Measurements from ENCODE around the gene ZNF710. TPM values are rescaled to one million over a fixed set of nuclear protein-coding genes. Genes with fewer than 3 reads are reported as not detected.
"Not testable (repeated sequence)": the region's sequence is repeated elsewhere in the genome, so short reads cannot be mapped to it uniquely, and the experiment has no call there.

Gene ZNF710
- total RNA-seq, 1 donor from 2014 or later: 69.3 TPM

DNA sequence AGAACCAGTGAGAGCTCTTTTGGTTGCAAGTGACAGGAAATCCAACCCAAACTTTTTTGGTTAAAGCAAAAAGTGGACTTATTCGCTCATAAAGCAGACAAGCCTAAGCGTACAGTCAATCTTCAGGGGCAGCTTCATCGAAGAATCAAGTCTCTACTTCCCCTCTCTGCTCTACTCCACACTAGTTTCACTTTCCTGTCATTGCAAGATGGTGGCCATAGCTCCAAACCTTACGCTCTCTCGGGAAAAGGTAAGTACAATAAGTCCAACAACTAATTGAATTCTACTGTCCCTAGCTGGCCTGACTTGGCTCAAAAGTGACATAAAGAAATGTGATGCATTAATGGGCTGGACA is 24.9 kb upstream of the ZNF710 start:
- Mint-ChIP-seq H3K27me3 (peaks cover 6% of the 10 kb centered on the region), H3K9me3 (ENCODE audit: low read depth) (no peaks in the 10 kb centered on the region), H3K27ac (no peak overlapping the region), H3K4me1 (ENCODE audit: low read depth) (no peaks in the 10 kb centered on the region), H3K36me3 (ENCODE audit: insufficient read depth) (no peaks in the 10 kb centered on the region), H3K4me3 (ENCODE audit: low read depth) (no peak overlapping the region)
- DNase-seq (ENCODE audit: low spot score, unreplicated experiment): no peak
- no peak for TF ChIP-seq CTCF (IDR thresholded peaks at IDR 0.05; ENCODE audit: unreplicated experiment)

DNA sequence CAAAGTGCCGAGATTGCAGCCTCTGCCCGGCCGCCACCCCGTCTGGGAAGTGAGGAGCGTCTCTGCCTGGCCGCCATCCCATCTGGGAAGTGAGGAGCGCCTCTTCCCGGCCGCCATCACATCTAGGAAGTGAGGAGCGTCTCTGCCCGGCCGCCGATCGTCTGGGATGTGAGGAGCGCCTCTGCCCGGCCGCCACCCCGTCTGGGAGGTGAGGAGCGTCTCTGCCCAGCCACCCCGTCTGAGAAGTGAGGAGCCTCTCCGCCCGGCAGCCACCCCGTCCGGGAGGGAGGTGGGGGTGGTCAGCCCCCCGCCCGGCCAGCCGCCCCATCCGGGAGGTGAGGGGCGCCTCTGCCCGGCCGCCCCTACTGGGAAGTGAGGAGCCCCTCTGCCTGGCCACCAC is 23.3 kb upstream of the ZNF710 start:
- H3K9me3 Mint-ChIP-seq (ENCODE audit: low read depth); H3K27ac Mint-ChIP-seq; DNase-seq (ENCODE audit: low spot score, unreplicated experiment); H3K4me3 Mint-ChIP-seq (ENCODE audit: low read depth); H3K36me3 Mint-ChIP-seq (ENCODE audit: insufficient read depth); H3K4me1 Mint-ChIP-seq (ENCODE audit: low read depth): not testable (repeated sequence)
- peaks cover 11% of the 10 kb centered on the region for H3K27me3 Mint-ChIP-seq

DNA sequence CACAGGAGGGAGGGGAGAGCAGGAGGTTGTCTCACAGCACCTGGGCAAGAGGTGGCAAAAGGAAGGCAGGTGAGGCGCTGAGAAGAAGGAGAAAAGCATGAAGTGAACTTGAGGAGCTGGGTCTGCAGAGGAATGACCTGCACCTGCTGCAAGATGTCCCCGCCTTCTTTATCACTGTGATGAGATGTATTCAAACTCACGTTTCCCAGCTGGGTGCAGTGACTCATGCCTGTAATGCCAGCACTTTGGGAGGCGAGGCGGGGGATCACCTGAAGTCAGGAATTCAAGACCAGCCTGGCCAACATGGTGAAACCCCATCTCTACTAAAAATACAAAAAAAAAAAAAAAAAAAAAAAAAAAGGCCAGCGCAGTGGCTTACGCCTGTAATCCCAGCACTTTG is 22.2 kb upstream of the ZNF710 start:
- peaks cover under 1% of the 10 kb centered on the region for H3K9me3 Mint-ChIP-seq (ENCODE audit: low read depth)

DNA sequence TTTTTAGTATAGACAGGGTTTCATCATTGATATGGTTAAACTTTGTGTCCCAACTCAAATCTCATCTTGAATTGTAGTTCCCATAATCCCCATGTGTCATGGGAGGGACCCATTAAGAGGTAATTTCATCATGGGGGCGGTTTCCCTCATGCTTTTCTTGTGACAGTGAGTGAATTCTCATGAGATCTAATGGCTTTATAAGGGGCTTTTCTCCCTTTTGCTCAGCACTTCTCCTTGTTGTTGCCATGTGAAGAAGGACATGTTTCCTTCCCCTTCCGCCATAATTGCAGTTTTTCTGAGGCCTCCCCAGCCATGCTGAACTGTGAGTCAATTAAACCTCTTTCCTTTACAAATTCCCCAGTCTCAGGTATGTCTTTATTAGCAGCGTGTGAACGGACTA is 20.2 kb upstream of the ZNF710 start:
- peaks cover 4% of the 10 kb centered on the region for H3K9me3 Mint-ChIP-seq (ENCODE audit: low read depth)
- no peak overlapping the region for H3K27ac Mint-ChIP-seq
- H3K36me3 Mint-ChIP-seq (ENCODE audit: insufficient read depth): no peaks in the 10 kb centered on the region
- no peak for TF ChIP-seq CTCF (IDR thresholded peaks at IDR 0.05; ENCODE audit: unreplicated experiment)
- H3K4me3 Mint-ChIP-seq (ENCODE audit: low read depth): no peak overlapping the region
- H3K4me1 Mint-ChIP-seq (ENCODE audit: low read depth): no peaks in the 10 kb centered on the region
- H3K27me3 Mint-ChIP-seq: peaks cover 10% of the 10 kb centered on the region
- no peak for DNase-seq (ENCODE audit: low spot score, unreplicated experiment)

More for the DNA sequence above, 22.2 kb upstream of the ZNF710 start:
- Mint-ChIP-seq H3K27ac (no peak overlapping the region), H3K36me3 (ENCODE audit: insufficient read depth) (no peaks in the 10 kb centered on the region), H3K4me1 (ENCODE audit: low read depth) (no peaks in the 10 kb centered on the region), H3K4me3 (ENCODE audit: low read depth) (no peak overlapping the region), H3K27me3 (peaks cover 15% of the 10 kb centered on the region)
- no peak for TF ChIP-seq CTCF (IDR thresholded peaks at IDR 0.05; ENCODE audit: unreplicated experiment)
- DNase-seq (ENCODE audit: low spot score, unreplicated experiment): no peak

- peaks cover 9% of the 10 kb centered on the region for H3K27me3 Mint-ChIP-seq
These were observed 18.6 kb upstream of the ZNF710 start for GRCh38 chr15:89982315-89983055.

More at GRCh38 chr15:89982315-89983055, 18.6 kb upstream of the ZNF710 start:
- Mint-ChIP-seq H3K27ac (no peak overlapping the region), H3K9me3 (ENCODE audit: low read depth) (peaks cover 4% of the 10 kb centered on the region), H3K4me3 (ENCODE audit: low read depth) (no peak overlapping the region), H3K4me1 (ENCODE audit: low read depth) (no peaks in the 10 kb centered on the region), H3K36me3 (ENCODE audit: insufficient read depth) (no peaks in the 10 kb centered on the region)
- TF ChIP-seq CTCF (IDR thresholded peaks at IDR 0.05; ENCODE audit: unreplicated experiment): no peak
- DNase-seq (ENCODE audit: low spot score, unreplicated experiment): no peak
